ENCODE data around the gene MYH3.

MYH3 gene

DNA sequence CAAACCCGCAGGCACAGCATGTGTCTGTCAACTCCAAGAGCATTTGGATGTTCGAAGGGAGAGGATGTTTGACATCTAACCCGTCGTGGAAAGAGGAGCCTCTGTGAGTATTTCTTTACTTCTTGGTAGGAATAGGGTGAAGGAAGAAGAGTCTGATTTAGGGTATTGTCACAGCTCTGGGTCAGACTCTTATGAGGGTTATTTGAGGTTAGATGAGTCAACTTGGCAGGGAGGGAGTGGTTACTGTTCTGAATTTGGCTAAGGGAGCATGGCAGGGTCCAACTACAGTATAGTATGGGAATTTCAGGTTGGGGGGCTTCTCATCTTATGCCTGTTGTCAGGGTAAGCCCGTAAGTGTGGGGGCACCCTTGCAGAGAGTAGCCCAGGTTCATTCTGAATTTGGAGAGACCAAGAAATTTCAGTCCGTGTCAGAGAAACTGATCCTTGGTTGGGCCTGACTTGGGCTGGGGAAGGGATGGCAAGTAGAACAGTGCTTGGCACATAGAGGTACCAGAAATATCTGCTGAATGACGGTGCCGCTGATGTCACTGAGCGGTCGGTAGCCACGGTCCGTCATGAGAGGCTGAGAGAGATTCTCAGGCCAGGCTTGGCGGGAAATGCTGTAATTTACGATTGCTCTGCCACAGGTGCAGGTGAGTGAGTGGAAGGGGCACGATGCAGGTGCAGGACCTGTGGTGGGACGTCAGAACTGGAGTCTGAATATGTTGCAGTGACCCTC is 43.2 kb downstream of the MYH3 start:
- DNase-seq = no peak

DNA sequence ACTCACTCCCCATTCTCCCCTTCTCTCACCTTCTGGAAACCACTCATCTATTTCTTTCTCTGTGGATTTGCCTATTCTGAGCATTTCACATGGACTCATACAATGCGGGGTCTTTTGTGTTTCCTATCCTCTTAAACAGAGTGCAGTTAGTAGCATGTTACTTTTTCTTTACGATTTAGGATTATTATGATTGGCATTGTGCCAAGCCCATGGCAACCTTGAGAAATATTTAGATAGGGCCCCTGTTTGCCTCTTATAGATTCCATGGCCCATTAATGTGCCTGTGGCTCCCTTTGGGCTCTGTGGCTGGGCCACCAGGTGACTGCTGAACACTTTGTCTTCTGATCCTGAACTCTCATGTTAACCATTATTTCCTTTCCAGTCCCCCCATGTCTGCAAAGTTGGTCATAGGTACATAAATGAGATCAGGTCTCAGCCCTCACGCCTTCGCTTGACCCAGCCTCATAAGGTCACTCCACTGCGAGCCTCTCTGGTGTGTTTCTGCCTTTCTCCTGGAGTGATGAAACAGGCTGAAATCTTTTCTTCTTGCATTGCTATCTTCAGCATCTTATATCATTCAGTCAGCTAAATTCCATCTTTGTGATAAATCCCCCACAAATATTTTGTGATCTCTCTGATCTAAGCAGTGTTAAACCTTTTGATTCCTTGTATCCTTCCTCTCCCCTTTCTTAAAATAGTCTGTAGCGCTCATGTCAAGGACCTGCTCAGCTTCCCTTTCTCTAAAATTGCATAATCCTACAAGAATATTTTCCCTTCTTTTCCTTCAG is 44.0 kb downstream of the MYH3 start:
- no peak for DNase-seq

DNA sequence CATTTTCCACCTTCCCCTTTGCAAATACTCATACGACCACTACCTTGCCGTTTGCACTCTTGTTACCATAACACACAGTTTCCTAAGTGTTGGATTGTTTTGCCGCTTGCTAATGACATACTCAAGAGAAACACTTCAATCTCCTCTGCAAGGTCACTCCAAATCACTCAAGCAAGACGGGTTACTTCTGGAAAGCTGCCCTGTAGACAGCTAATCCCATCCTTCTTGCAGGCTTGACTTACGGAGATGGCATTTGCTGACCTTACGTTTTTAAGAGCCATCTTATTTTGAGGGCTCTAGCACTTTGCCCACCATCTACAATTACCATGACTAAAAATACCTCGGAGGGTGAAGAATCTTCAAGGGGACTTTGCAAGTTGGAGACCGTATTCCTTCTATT is 46.2 kb downstream of the MYH3 start:
- no peak for DNase-seq

DNA sequence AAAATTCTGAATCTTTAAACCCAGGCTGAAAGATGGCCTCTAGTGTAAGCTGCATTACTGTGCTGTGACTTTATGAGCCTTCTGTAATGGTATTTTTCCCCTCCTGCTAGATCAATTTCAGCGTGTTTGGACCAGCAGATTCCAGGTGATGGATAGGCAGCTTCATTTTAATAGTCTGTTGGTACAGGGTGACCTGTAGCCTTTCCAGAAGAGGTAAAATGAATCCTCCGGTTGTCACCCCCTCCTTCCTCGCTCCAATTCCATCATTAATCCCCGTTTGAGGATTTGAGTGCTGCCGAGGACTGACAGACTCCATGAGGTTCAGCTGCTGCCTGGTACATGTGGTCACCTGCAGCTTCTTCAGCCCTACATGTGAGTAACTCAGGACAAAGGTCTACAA is 48.9 kb downstream of the MYH3 start:
- DNase-seq = no peak

DNA sequence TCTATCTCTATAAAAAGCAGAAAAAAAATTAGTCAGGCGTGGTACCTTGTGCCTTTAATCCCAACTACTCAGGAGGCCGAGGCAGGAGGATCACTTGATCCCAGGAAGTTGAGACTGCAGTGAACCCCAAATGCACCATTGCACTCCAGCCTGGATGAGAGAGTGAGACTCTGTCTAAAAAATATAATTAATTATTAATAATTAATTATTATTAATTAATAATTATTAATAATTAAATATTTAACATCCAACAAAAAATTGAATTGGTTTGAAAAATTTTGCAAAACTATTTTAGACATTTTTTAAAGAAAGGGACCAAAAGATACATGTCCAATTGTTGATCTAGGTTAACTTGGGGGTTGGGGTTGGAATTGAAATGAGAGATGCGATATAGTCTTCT is 51.0 kb downstream of the MYH3 start:
- no peak for DNase-seq

DNA sequence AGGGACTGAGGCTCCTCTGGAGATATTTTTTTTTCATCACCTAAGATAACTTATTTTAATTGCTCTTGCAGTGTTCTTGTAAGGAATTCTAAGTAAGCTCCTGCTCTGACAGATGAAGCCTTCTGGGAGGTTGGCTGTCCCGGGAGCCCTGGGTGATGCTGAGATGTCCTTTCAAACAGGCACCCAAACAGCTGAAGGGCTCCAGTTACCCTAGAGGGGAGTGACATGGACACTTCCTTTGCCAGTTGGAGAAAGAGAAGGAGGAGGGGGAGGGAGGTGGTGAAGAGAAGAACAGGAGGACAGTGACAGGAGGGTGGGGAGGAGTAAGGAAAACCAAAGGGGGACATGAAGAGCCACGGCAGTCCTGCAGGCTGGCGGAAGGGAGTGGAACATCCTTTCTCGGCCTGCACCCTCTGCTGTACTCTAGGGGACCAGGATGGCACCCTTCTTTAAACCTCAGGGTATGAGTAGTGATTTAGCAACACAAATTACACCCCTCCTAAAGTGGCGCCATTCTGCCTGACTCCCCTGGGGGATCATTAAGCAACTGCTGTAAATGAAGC is 51.8 kb downstream of the MYH3 start:
- no peak for DNase-seq

DNA sequence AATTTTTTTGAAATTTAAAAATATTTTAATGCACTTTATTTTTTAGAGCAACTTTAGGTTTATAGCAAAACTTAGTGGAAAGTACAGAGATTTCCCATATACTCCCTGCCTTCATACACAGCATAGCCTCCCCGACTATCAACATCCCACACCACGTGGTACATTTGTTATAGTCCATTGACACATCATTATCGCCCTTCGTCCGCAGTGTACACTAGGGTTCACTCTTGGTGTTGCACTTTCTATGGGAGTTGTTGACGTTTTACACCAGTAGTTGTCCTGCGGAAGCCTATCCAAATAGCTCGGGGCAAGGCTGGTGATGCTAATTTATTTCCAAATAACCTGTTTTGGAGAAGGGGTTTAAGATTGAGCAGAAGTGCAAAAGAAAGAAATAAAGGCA is 52.6 kb downstream of the MYH3 start:
- no peak for DNase-seq

DNA sequence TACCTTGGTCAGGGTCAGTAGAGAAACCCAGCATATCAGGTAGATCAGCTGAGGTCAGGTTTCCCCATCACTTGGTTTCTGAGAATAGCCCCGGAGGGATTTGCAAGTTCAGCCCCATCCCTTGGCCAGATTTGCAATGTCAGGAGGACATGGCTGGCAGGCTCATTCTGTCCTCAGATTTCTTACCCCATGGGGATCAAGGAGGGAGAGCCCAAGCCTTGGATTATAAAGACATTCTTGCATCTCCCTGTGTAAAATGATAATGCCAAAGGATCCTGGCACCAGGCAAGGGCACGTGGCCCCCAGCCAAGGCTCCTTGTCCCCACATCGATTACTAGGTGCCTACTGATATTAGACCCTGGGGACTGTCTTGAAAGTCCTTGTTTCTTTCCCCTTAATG is 53.2 kb downstream of the MYH3 start:
- DNase-seq = no peak

DNA sequence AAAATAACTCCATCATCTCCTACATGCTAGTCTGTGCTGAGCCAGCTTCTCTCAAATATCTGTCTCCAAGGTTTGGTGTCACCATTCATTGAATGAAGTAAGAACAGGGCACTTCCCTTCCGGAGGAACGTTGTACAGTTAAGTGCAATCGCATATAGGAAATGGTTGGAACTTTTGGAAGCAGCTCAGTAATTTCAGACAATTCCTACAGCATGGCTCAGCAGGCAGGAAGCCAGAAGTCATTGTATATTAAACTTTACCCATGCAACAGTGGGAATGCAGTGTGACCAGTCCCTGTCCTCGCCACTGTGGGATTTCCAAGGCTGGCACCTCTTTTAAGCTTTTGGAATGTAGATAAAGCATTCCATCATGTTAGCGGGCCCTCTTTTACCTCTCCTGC is 56.5 kb downstream of the MYH3 start:
- no peak for DNase-seq

DNA sequence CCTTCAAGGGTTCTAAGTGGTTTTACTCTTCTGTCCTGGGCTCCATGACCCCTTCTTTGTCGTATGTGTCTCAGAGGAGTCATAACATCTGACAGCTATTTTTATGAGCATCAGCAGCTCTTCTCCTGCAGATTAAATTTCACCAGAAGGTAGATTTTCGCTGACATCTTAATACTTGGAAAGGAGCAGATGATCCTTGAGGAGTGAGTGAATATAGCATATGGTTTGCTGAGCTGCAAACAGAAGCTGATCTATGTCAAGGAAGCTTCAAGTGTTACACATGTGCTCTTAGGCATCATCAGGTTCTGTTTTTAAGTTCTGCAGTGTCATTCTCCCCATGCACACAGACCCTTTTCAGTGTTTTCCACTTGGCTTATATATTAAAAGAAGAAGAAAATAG is 58.5 kb downstream of the MYH3 start:
- DNase-seq = no peak

DNA sequence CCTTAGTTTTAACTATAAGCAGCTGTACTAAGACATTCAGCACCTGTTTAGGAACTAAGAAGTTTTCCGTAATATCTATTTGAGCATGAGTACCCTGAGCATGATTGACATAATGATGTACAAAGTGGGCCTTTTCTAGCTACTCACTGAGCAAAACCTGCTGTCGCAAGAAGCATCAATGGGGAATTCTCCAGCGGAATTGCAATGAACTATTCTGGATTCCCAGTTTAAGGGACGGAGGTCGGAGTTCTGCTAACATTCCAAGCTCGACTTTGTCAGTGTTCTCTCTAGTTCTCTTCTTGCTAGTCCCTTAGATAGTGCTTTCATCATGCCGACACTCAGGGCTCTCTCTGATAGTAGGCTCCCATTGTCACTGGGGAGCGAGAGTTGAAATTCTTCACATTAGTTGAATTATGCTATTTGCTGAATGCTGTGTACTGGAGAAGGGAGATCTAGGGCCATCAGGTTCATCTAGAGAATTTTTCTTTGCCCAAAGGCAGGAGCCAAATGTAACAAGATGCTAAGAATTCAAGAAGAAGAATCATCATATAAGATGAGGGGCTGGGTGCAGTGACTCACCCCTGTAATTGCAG is 67.5 kb downstream of the MYH3 start:
- no peak for DNase-seq

DNA sequence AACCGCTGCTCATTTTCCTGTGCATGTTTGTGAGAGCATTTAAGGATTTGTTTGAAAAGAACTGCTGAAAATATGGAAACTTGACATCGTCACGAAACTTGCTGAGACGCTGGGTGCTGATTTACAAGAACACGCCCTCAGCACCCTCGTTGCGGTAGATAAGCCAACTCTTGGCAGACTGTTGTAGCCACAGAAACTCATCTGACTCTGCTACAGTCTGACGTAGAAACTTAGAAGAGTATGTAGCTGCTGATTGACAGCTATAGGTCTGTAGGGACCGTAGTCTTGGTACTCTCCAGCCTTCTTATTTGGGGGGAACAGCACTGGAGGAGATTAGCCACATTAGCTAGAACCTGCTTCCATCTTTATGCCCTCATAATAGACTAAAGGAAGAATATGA is 71.6 kb downstream of the MYH3 start:
- DNase-seq = no peak

DNA sequence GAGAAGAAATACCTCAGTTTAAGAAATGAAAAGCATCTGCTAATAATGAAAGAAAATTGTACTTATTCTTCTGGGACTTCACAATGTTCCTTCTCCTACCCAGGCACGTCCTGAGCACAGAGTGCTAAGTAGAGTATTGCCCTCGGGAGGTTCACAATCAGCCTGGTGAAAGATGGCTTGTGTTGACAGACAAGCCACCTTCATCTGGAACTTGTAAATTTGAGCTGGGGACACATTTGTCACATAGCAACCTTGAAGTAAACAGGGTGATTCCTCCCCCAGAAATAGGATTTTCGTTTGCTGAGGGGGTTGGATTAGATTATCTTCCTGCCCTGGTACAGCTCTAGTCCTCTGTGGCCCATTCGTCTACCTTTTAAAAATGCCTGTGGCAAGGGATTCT is 73.3 kb downstream of the MYH3 start:
- DNase-seq = no peak

DNA sequence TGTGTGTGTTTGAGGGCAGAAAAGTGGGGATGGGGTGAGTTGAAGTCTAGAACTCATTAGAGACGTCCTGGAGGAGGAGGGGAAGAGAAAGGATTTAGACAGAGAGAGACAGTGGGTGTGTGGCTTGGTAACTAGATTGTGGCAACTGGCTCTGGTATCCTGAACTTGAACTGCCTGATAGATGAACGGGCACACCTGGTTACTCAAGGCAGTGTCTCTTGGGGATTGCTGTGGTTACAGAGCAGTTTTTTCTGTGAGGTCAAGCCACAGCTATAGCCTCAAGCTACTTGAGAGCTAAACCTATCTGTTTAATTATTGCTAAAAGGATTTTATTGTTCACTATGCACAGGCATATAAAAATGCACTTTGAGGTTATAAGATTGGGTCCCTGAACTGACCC is 77.8 kb downstream of the MYH3 start:
- DNase-seq = no peak

All from activated naive CD4-positive, alpha-beta T cell treated with Interleukin-2 at 50 U/mL for 16 hours (primary cell).